NK-92 (cell line): ENCODE results near the gene RAB39A.
"Not testable (repeated sequence)": the region's sequence is repeated elsewhere in the genome, so short reads cannot be mapped to it uniquely, and the experiment has no call there.

Experiments
- DNase-seq: peaks from one replicate; lab custom pipeline; 2025; ENCODE audit not compliant: unreplicated experiment; lab: John Stamatoyannopoulos, UW

Gene RAB39A, protein sequence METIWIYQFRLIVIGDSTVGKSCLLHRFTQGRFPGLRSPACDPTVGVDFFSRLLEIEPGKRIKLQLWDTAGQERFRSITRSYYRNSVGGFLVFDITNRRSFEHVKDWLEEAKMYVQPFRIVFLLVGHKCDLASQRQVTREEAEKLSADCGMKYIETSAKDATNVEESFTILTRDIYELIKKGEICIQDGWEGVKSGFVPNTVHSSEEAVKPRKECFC

DNA sequence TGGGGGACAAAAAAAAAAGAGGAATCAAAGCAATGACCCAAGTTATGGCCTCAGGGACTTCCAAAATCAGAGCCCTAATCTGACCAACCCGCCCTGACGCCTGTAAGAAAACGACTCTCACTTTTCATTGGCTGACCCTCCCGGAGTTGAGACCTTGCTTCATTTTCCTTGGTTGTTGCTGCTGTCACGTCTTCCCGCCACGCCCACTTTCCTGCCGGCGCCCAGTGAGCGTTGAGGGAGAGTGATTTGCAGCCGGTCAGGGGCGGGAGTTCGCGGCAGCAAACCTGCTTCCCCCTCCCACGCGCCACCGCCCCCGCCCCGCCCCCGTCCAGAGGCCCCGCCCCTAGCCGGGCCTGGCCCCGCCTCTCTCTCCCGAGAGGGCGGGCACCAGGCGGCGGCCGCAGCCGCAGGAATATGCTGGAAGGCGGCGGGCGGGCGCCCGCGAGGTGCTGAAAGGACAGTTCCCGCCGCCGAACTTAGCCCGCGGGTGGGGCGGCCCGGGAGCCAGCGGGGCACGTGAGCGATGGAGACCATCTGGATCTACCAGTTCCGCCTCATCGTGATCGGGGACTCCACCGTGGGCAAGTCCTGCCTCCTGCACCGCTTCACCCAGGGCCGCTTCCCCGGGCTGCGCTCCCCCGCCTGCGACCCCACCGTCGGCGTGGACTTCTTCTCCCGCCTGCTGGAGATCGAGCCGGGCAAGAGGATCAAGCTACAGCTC is at the start of gene RAB39A:
Gene RAB39A, plus strand, starts transcription at position 403 of the 721 bp plus-strand sequence. Its CDS starts 121 bp downstream, at position 524.
- no peak for DNase-seq

DNA sequence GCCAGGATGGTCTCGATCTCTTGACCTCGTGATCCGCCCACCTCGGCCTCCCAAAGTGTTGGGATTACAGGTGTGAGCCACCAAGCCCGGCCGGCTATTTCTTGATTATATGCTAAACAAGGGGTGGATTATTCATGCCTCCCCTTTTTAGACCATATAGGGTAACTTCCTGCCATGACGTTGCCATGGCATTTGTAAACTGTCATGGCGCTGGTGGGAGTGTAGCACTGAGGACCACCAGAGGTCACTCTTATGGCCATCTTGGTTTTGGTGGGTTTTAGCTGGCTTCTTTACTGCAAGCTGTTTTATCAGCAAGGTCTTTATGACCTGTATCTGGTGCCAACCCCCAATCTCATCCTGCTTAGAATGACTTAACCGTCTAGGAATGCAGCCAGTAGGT is 46.8 kb upstream of the RAB39A start:
- not testable (repeated sequence) for DNase-seq

DNA sequence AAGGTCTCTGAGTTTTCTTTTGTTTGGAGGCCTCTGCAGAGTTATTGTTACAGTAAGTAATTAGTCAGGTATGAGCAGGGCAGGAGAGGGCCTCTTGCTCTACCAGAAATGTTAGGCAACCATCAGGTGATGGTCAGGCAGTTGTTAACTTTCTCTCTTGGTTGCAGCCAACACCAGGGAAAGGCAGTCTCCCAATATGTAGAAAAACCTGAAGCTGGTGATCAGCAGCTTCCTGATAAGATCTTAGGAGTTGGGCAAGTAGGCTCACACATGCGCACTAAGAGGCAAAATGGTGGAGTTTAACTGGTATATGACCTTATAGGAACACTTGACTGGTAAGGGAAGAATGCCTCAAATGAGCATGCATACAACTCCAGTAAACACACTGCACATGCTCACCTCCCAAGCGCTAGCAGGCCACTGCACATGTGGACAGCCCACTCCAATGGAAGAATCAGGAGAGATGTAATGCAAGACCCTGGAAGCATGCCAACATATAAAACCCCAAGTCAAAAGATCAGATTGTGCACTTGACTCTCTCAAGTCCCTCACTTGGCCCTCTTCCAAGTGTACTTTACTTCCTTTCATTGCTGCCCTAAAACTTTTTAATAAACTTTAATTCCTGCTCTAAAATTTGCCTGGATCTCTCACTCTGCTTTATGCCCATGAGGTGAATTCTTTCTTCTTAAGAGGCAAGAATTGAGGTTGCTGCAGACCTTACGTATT is 46.0 kb upstream of the RAB39A start:
- no peak for DNase-seq

- DNase-seq = no peak
Observed at GRCh38 chr11:107898270-107898669, 30.0 kb upstream of the RAB39A start.

GRCh38 chr11:107908211-107908610 is 20.0 kb upstream of the RAB39A start:
- DNase-seq = no peak

- DNase-seq = not testable (repeated sequence)
Observed at GRCh38 chr11:107912415-107912814, 15.8 kb upstream of the RAB39A start.

- no peak for DNase-seq
Observed at GRCh38 chr11:107915229-107915628, 13.0 kb upstream of the RAB39A start.

GRCh38 chr11:107916671-107917241 is 11.5 kb upstream of the RAB39A start:
- DNase-seq = no peak

- DNase-seq = no peak
Observed at GRCh38 chr11:107921997-107922396, 6.3 kb upstream of the RAB39A start.

GRCh38 chr11:107923519-107923918 is 4.7 kb upstream of the RAB39A start:
- not testable (repeated sequence) for DNase-seq

DNA sequence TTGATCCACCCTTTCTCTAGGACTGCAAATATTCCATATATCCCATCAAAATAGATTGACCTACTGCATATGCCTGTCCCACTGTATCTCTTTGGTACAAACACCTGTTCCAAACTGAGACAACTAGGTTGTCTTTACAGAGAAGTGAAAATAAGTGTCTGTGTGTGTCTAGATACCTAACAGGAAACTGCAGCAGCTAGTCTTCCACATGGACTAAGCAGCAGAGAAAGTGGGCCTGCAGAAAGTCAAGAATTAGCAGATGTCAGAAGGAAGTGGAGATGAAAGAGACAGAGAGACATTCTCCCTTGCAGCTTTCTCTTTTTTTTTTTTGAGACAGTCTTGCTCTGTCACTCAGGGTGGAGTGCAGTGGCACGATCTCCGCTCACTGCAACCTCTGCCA is 3.9 kb upstream of the RAB39A start:
- DNase-seq = no peak

GRCh38 chr11:107927559-107927958 is 689 bp upstream of the RAB39A start:
- DNase-seq = no peak

DNA sequence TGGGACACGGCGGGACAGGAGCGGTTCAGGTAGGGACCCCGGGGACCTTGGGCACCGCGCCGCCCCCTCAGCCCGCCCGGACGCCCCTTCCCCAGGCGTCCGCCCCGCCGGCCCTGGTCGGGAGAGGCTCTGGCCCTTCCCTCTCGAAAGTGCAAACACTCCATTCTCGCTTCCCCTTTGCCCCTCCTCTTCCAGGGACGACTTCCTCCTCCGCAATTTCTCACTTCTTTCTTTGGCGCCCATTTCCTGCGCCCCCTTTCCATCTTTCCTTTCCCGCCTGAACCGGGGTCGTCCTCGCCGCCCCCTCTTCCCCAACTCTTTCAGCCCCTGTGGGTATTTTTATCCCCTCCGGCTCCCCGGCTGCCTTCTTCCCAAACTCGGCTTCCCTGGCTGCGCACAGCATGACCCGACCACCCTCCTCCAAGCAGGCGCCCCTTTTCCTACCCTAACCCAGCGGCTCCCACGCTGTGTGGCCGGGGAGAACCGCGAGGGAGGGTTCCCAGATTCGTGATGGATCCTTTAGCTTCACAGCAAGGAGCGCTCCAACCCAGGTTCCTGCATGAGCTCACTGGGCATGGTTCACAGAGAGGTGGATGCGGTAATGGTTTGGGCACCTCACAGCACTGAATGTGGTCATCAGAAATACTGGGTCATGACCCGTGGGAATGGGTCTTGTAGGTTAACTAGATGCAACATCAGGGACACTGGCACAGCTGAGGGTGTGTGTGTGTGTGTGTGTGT is 689 bp downstream of the RAB39A start:
- DNase-seq = no peak

- no peak for DNase-seq
Observed at GRCh38 chr11:107929611-107930200, 1.5 kb downstream of the RAB39A start.

- no peak for DNase-seq
Observed at GRCh38 chr11:107931206-107931605, 3.0 kb downstream of the RAB39A start.

GRCh38 chr11:107947904-107948303 is 19.7 kb downstream of the RAB39A start:
- DNase-seq = no peak

DNA sequence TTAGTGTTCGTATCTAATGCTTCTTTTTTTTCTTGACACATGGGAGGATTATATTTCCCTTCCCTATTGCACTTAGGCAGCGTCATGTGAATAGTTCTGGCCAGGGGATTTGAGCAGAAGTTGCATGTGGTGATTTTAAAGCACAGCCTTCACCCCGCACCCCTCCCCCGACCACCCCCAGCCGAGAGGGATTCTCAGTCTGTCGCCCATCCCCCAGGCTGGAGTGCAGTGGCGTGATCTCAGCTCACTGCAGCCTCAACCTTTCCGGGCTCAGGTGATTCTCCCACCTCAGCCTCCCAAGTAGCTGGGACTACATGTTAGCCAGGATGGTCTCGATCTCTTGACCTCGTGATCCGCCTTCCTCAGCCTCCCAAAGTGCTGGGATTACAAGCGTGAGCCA is 20.1 kb downstream of the RAB39A start:
- not testable (repeated sequence) for DNase-seq

GRCh38 chr11:107951155-107951554 is 22.9 kb downstream of the RAB39A start:
- no peak for DNase-seq

DNA sequence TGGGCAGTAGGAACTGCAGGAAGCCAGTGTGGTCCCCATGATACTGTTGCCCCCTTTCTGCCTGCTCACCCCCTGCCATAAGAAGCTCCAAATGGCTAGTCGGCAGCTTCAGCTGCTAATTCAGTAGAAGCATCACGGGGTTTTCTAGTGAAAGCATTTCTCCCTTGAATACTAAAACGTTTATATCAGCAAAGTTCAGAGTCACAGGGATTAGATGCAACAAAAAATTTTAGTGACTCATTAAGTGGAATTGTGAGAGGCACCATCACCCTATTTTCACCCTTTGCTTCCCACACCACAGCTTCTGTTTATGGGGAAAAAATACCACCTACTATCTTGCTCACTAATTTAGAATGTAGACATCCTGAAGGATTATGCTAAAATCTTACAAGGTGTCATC is 25.2 kb downstream of the RAB39A start:
- DNase-seq = no peak

DNA sequence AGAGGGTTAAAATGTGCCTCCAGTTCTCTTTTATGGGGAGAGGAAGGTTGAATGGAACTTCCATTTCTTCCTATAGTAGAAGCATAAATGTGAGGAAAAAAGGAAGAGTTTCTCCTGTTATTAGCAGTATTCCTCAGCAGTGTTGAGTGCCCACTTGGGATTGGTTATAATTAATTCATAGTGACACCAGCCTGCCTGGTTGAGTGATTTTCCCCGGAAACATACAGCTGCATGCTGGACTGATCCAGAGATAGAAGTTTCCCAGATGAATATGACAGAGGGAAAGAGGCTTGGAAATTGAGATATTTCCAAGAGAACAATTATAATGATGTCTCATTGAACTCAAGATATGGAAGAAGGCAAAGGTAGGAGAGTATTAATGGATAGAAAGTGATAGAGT is 28.3 kb downstream of the RAB39A start:
- DNase-seq = no peak
